Cardiac fibroblast (primary cell): ENCODE measurements around the gene BBLN.
A peak's percentile ranks its signal among the peaks of the same experiment; 100 is the strongest.
"Not testable (repeated sequence)": the region's sequence is repeated elsewhere in the genome, so short reads cannot be mapped to it uniquely, and the experiment has no call there.

Experiments used
- DNase-seq, 2 donors: peaks; one replicate each; pipeline versions ENCODE4 v3.0.0 to v3.0.0-alpha.2; 2010; ENCODE audit warnings: low read depth in 2 of 2
- H3K4me3 ChIP-seq, 2 donors: replicated peaks in 1 of 2; 1 replicate in 1 of 2; 2 replicates in 1 of 2; pipeline ENCODE4 v1.5.1; 2011; ENCODE audit warnings: low read depth in 2 of 2, low read length in 2 of 2, mild to moderate bottlenecking in 2 of 2, moderate library complexity in 1 of 2
- CTCF ChIP-seq: IDR thresholded peaks from one replicate; pipeline ENCODE4 v1.5.1; 2011; ENCODE audit warnings: low read depth, mild to moderate bottlenecking, low read length, inconsistent platforms

Gene BBLN

GRCh38 chr9:128178806-128179431 is 18.9 kb downstream of the BBLN start:
- no peak for DNase-seq
- H3K4me3 ChIP-seq, result no peak overlapping the region
- no peak for TF ChIP-seq CTCF

GRCh38 chr9:128180001-128180400 is 19.9 kb downstream of the BBLN start:
- H3K4me3 ChIP-seq, result no peak overlapping the region
- no peak for TF ChIP-seq CTCF
- DNase-seq, result no peak

GRCh38 chr9:128180447-128180846 is 20.4 kb downstream of the BBLN start:
- no peak overlapping the region for H3K4me3 ChIP-seq
- no peak for DNase-seq
- no peak for TF ChIP-seq CTCF

- TF ChIP-seq CTCF, result peak; percentile 49
- peak; percentile 62 to 63 for DNase-seq
- not testable (repeated sequence) for H3K4me3 ChIP-seq
Observed at GRCh38 chr9:128181480-128181879, 21.4 kb downstream of the BBLN start.

- H3K4me3 ChIP-seq, result no peak overlapping the region
- DNase-seq, result no peak
- no peak for TF ChIP-seq CTCF
Observed at GRCh38 chr9:128182893-128183588, 23.0 kb downstream of the BBLN start.

- no peak for DNase-seq
- no peak overlapping the region for H3K4me3 ChIP-seq
- TF ChIP-seq CTCF, result no peak
Observed at GRCh38 chr9:128185979-128186965, 26.2 kb downstream of the BBLN start.
